Pancreas (tissue), 10 donors: Measurements from ENCODE around the gene IL5RA. TPM values are rescaled to one million over a fixed set of nuclear protein-coding genes. Genes with fewer than 3 reads are reported as not detected.

Experiments used
- ATAC-seq, 4 donors: fragments of 200-7000 bp; cut with Tn5 transposase; one replicate each; pipeline versions ENCODE4 v1.8.0 to v1.9.1; 2020; ENCODE audit warnings: mild to moderate bottlenecking in 4 of 4, moderate library complexity in 4 of 4
- DNase-seq, 6 donors: peaks; one replicate each; pipeline ENCODE4 v3.0.0-alpha.2; 2020
- FAIRE-seq: peaks from 2 replicates; lab custom pipeline; 2012; peaks lifted over from hg19 to GRCh38; lab: Jason Lieb, UNC
- H3K27ac ChIP-seq, 4 donors: fragments of 200-600 bp; sonication (generic); 1 replicate in 3 of 4; 2 replicates in 1 of 4; pipeline versions ENCODE4 v1.5.0 to v1.8.0; 2020
- H3K27me3 ChIP-seq, 4 donors: fragments of 200-600 bp; one replicate each; pipeline ENCODE4 v1.8.0; 2021
- H3K36me3 ChIP-seq, 3 donors: fragments of 200-600 bp; sonication (generic) in 1 of 3; one replicate each; pipeline versions ENCODE4 v1.5.0 to v1.8.0; 2020 to 2021
- H3K4me1 ChIP-seq, 3 donors: fragments of 200-600 bp; one replicate each; pipeline ENCODE4 v1.8.0; 2021
- H3K4me3 ChIP-seq, 4 donors: fragments of 200-600 bp; sonication (generic) in 2 of 4; one replicate each; pipeline versions ENCODE4 v1.5.0 to v1.8.0; 2020 to 2021
- H3K9me3 ChIP-seq, 4 donors: fragments of 200-600 bp; one replicate each; pipeline ENCODE4 v1.8.0; 2021
- CTCF ChIP-seq, 4 donors: fragments of 200-600 bp; sonication (generic) in 3 of 4; IDR thresholded peaks; one replicate each; pipeline versions ENCODE4 v1.5.0 to v1.8.0; 2021; ENCODE audit warnings: antibody characterized with exemption in 4 of 4
- WGBS, 2 donors: extraction: QIAGEN DNeasy Blood & Tissue Kit; methylation state at CpG; one replicate each; pipeline ENCODE4 v1.1.7; 2013; 5-methylcytosine and 5-hydroxymethylcytosine counted together
- intact Hi-C, 3 donors: fragments of 100-400 bp; cut with DNase I; formaldehyde crosslinking; loops; one replicate each; pipeline versions ENCODE4 v1.11.1 to v1.14.2; 2022
- polyA plus RNA-seq, 2 donors: library from polyadenylated mRNA; stranded (reverse); fragments of 200-250 nt; gene quantifications; one replicate each; pipeline ENCODE4 v1.2.3, GENCODE V29; 2013
- total RNA-seq, 6 donors: library from RNA; stranded (reverse); fragmentation: NEBNext Ultra II Directional in 4 of 6; extraction: Animal tissue kit (Norgen Biotek cat#: 25700) in 4 of 6; gene quantifications; one replicate each; pipeline versions ENCODE4 v1.2.1 to v1.2.4, GENCODE V29; 2021 to 2023
- donor health status: healthy with polysubstance abuse.
- donor health status: DM: no; HTN: no; CAD: no; lungs with moderate emphysema.
- donor health status: DM: no; HTN: no; CAD: no.
- donor health status: control.
- donor health status: control.
- donor health status: Bipolar disorder and iron deficiency.
- donor health status: DM: yes; HTN: yes; CAD: no.
- donor health status: DM: no; HTN: no; CAD: no.
- donor health status: DM: no; HTN: no; CAD: no.
- donor health status: DM: yes; HTN: yes; CAD: no.

IL5RA gene
- total and polyA plus RNA-seq, 8 donors, result 0.04 to 0.35 (median 0.14) TPM; not detected in 3

GRCh38 chr3:3065876-3066275 lies 44.3 kb downstream of the IL5RA start:
- FAIRE-seq (no peak), ATAC-seq (no peak)
- 64 to 76% methylated on average over 2 of the region's 2 CpGs for WGBS, 2 donors

GRCh38 chr3:3064297-3064696 lies 45.9 kb downstream of the IL5RA start:
- no peak for FAIRE-seq
- no peak overlapping the region for H3K4me3 ChIP-seq
- no peaks in the 10 kb centered on the region for H3K36me3 ChIP-seq
- H3K27ac ChIP-seq, result no peak overlapping the region
- DNase-seq, result no peak
- no peak for TF ChIP-seq CTCF (IDR thresholded peaks at IDR 0.05)
- H3K9me3 ChIP-seq, result no peaks in the 10 kb centered on the region
- intact Hi-C loops, result no loop called here
- 50 to 60% methylated on average over 4 of the region's 4 CpGs for WGBS, 2 donors
- no peaks in the 10 kb centered on the region for H3K27me3 ChIP-seq
- ATAC-seq, result no peak
- no peaks in the 10 kb centered on the region for H3K4me1 ChIP-seq

More at GRCh38 chr3:3065876-3066275, 44.3 kb downstream of the IL5RA start:
- Histone ChIP-seq H3K27me3 (no peaks in the 10 kb centered on the region), H3K36me3 (no peaks in the 10 kb centered on the region), H3K9me3 (no peaks in the 10 kb centered on the region), H3K4me3 (no peak overlapping the region), H3K4me1 (no peaks in the 10 kb centered on the region), H3K27ac (no peak overlapping the region)
- no peak for TF ChIP-seq CTCF (IDR thresholded peaks at IDR 0.05)
- intact Hi-C loops, result no loop called here
- no peak for DNase-seq

- Histone ChIP-seq H3K27me3 (no peaks in the 10 kb centered on the region), H3K27ac (no peak overlapping the region), H3K9me3 (no peaks in the 10 kb centered on the region), H3K4me1 (no peaks in the 10 kb centered on the region), H3K4me3 (no peak overlapping the region), H3K36me3 (no peaks in the 10 kb centered on the region)
- TF ChIP-seq CTCF (IDR thresholded peaks at IDR 0.05), result no peak
- DNase-seq (no peak), FAIRE-seq (no peak), ATAC-seq (no peak)
- intact Hi-C loops, result no loop called here
- 48 to 52% methylated on average over 1 of the region's 1 CpG for WGBS, 2 donors
Observed at GRCh38 chr3:3059645-3060044, 50.5 kb downstream of the IL5RA start.

- TF ChIP-seq CTCF (IDR thresholded peaks at IDR 0.05), result no peak
- 26 to 41% methylated on average over 4 of the region's 4 CpGs for WGBS, 2 donors
- Histone ChIP-seq H3K27me3 (no peaks in the 10 kb centered on the region), H3K36me3 (no peaks in the 10 kb centered on the region), H3K4me1 (no peaks in the 10 kb centered on the region), H3K9me3 (no peaks in the 10 kb centered on the region), H3K4me3 (no peak overlapping the region), H3K27ac (no peak overlapping the region)
- ATAC-seq, result no peak
- intact Hi-C loops, result no loop called here
- no peak for FAIRE-seq
- DNase-seq, result no peak
Observed at GRCh38 chr3:3053974-3054373, 56.2 kb downstream of the IL5RA start.

GRCh38 chr3:3038201-3038991 lies 71.8 kb downstream of the IL5RA start:
- Histone ChIP-seq H3K36me3 (no peaks in the 10 kb centered on the region), H3K4me1 (no peaks in the 10 kb centered on the region), H3K9me3 (no peaks in the 10 kb centered on the region), H3K4me3 (no peak overlapping the region), H3K27ac (no peak overlapping the region), H3K27me3 (no peaks in the 10 kb centered on the region)
- DNase-seq (no peak), ATAC-seq (peak in 1 of 4 donors; percentile 43), FAIRE-seq (no peak)
- intact Hi-C loops, result no loop called here
- WGBS, 2 donors, result 60 to 69% methylated on average over 25 of the region's 25 CpGs
- TF ChIP-seq CTCF (IDR thresholded peaks at IDR 0.05), result no peak
